ENCODE results near the gene WDR33.
"Not testable (repeated sequence)": the region's sequence is repeated elsewhere in the genome, so short reads cannot be mapped to it uniquely, and the experiment has no call there.

The WDR33 gene

GRCh38 chr2:127818241-127818640, 7.3 kb upstream of the WDR33 start:
- H3K4me3 ChIP-seq (ENCODE audit: low read depth, low read length), result no peak overlapping the region
- no peak for TF ChIP-seq CTCF (IDR thresholded peaks at IDR 0.05; ENCODE audit: low read depth, low read length, missing control alignments)
- in situ Hi-C loops (cut with HindIII; ENCODE audit: low pct_ligation_motif_present, low sequenced_read_pairs), result no loop called here
- no peaks in the 10 kb centered on the region for H3K27me3 ChIP-seq (replicated peaks)
- DNase-seq, result no peak
- H3K27ac ChIP-seq, result no peak overlapping the region
- no peaks in the 10 kb centered on the region for H3K36me3 ChIP-seq (replicated peaks)

- no peak for TF ChIP-seq CTCF (IDR thresholded peaks at IDR 0.05; ENCODE audit: low read depth, low read length, missing control alignments)
- Histone ChIP-seq H3K36me3 (replicated peaks) (no peaks in the 10 kb centered on the region), H3K27me3 (replicated peaks) (no peaks in the 10 kb centered on the region), H3K27ac (no peak overlapping the region), H3K4me3 (ENCODE audit: low read depth, low read length) (no peak overlapping the region)
- DNase-seq, result no peak
- in situ Hi-C loops (cut with HindIII; ENCODE audit: low pct_ligation_motif_present, low sequenced_read_pairs), result no loop called here
Observed at GRCh38 chr2:127814677-127815076, 3.7 kb upstream of the WDR33 start.

- in situ Hi-C loops (cut with HindIII; ENCODE audit: low pct_ligation_motif_present, low sequenced_read_pairs); H3K36me3 ChIP-seq (replicated peaks); H3K4me3 ChIP-seq (ENCODE audit: low read depth, low read length); H3K27me3 ChIP-seq (replicated peaks); DNase-seq; H3K27ac ChIP-seq: not testable (repeated sequence)
Observed at GRCh38 chr2:127812441-127812840, 1.5 kb upstream of the WDR33 start.

- no peaks in the 10 kb centered on the region for H3K36me3 ChIP-seq (replicated peaks)
Observed at GRCh38 chr2:127811397-127812321, 688 bp upstream of the WDR33 start.

GRCh38 chr2:127810156-127810618, 784 bp downstream of the WDR33 start:
- TF ChIP-seq CTCF (IDR thresholded peaks at IDR 0.05; ENCODE audit: low read depth, low read length, missing control alignments), result no peak
- H3K36me3 ChIP-seq (replicated peaks), result no peaks in the 10 kb centered on the region
- DNase-seq, result peak; percentile 7
- in situ Hi-C loops (cut with HindIII; ENCODE audit: low pct_ligation_motif_present, low sequenced_read_pairs), result no loop called here
- H3K27me3 ChIP-seq (replicated peaks), result no peaks in the 10 kb centered on the region
- peak overlapping the region; percentile 87 for H3K27ac ChIP-seq
- H3K4me3 ChIP-seq (ENCODE audit: low read depth, low read length), result peak overlapping the region; percentile 91

More at GRCh38 chr2:127811397-127812321, 688 bp upstream of the WDR33 start:
- peak overlapping the region; percentile 91 for H3K4me3 ChIP-seq (ENCODE audit: low read depth, low read length)
- no peaks in the 10 kb centered on the region for H3K27me3 ChIP-seq (replicated peaks)
- in situ Hi-C loops (cut with HindIII; ENCODE audit: low pct_ligation_motif_present, low sequenced_read_pairs), result no loop called here
- H3K27ac ChIP-seq, result peak overlapping the region; percentile 87
- no peak for TF ChIP-seq CTCF (IDR thresholded peaks at IDR 0.05; ENCODE audit: low read depth, low read length, missing control alignments)
- no peak for DNase-seq

- no peak for DNase-seq
- TF ChIP-seq CTCF (IDR thresholded peaks at IDR 0.05; ENCODE audit: low read depth, low read length, missing control alignments), result no peak
- no peak overlapping the region for H3K27ac ChIP-seq
- in situ Hi-C loops (cut with HindIII; ENCODE audit: low pct_ligation_motif_present, low sequenced_read_pairs), result no loop called here
- no peaks in the 10 kb centered on the region for H3K36me3 ChIP-seq (replicated peaks)
- H3K4me3 ChIP-seq (ENCODE audit: low read depth, low read length), result no peak overlapping the region
- no peaks in the 10 kb centered on the region for H3K27me3 ChIP-seq (replicated peaks)
Observed at GRCh38 chr2:127807678-127808353, 3.2 kb downstream of the WDR33 start.

GRCh38 chr2:127806860-127807259, 4.1 kb downstream of the WDR33 start:
- H3K27me3 ChIP-seq (replicated peaks); DNase-seq; H3K36me3 ChIP-seq (replicated peaks); H3K4me3 ChIP-seq (ENCODE audit: low read depth, low read length); in situ Hi-C loops (cut with HindIII; ENCODE audit: low pct_ligation_motif_present, low sequenced_read_pairs); H3K27ac ChIP-seq: not testable (repeated sequence)

Data from brain microvascular endothelial cell (primary cell).